Activated CD4-positive, alpha-beta T cell treated with anti-CD3 and anti-CD28 coated beads, Interleukin-2, amount 10 ng/mL, durations not matched to agents 24 days and 14 days (primary cell): ENCODE results near the gene GPM6B. TPM values are rescaled to one million over a fixed set of nuclear protein-coding genes. Genes with fewer than 3 reads are reported as not detected.

Experiments used
- DNase-seq: peaks from one replicate; pipeline ENCODE4 v3.0.0; 2022
- H3K27ac Mint-ChIP-seq: one replicate; pipeline ENCODE4 v1.8.0; 2022; ENCODE audit warnings: mild to moderate bottlenecking, mixed read lengths
- H3K27me3 Mint-ChIP-seq: one replicate; pipeline ENCODE4 v1.8.0; 2022; ENCODE audit warnings: mixed read lengths
- H3K36me3 Mint-ChIP-seq: one replicate; pipeline ENCODE4 v1.8.0; 2022; ENCODE audit warnings: low read depth, mild to moderate bottlenecking, mixed read lengths
- H3K4me1 Mint-ChIP-seq: one replicate; pipeline ENCODE4 v1.8.0; 2021; ENCODE audit warnings: mixed read lengths
- H3K4me3 Mint-ChIP-seq: one replicate; pipeline ENCODE4 v1.8.0; 2022; ENCODE audit warnings: mild to moderate bottlenecking, moderate library complexity, mixed read lengths
- H3K9me3 Mint-ChIP-seq: one replicate; pipeline ENCODE4 v1.8.0; 2021; ENCODE audit warnings: mixed read lengths
- intact Hi-C: fragments of 100-400 bp; cut with micrococcal nuclease; formaldehyde crosslinking; loops from one replicate; pipeline ENCODE4 v1.15.1; 2023
- total RNA-seq: library from RNA; stranded (reverse); gene quantifications from 2 replicates; pipeline ENCODE4 v1.2.3, GENCODE V29; 2022

GPM6B gene
- total RNA-seq, 1 donor from 2014 or later = not detected

DNA sequence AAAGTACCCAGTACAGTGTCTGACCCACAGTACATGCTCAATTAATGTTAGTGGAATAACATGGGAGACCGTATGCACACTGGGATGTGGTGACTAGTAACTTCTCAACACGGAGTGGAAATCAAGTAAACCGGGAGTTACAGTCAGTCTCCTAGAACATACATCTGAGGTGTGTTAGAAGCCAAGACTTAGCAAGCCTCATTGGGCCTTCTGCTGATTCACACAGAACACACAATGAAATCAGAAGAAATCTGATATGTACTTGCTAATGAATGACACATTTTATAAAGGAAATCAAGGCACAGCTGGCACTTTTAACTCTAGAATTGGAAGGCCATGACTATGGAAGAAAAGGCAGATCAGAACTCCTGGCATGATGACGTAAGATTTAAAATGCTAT is 95.5 kb downstream of the GPM6B start:
- no peak overlapping the region for H3K4me3 Mint-ChIP-seq
- peaks cover 46% of the 10 kb centered on the region for H3K36me3 Mint-ChIP-seq
- H3K9me3 Mint-ChIP-seq = no peaks in the 10 kb centered on the region
- H3K4me1 Mint-ChIP-seq = peaks cover 28% of the 10 kb centered on the region
- H3K27me3 Mint-ChIP-seq = no peaks in the 10 kb centered on the region
- no peak for DNase-seq
- no peak overlapping the region for H3K27ac Mint-ChIP-seq
- intact Hi-C loops = no loop called here

Other genes starting within 250 kb of the GPM6B start
- 1.7 and 2.2 TPM in 2 replicates for gene EGFL6, start 247.5 kb downstream of the GPM6B start, total RNA-seq
- 3.0 and 4.2 TPM in 2 replicates for gene TCEANC, start 164.0 kb downstream of the GPM6B start, total RNA-seq
- gene RAB9A, start 128.0 kb downstream of the GPM6B start, total RNA-seq = 9.2 and 10.8 TPM in 2 replicates
- 13.6 and 15.4 TPM in 2 replicates for gene TRAPPC2, start 82.5 kb downstream of the GPM6B start, total RNA-seq
- gene OFD1, start 82.3 kb downstream of the GPM6B start, total RNA-seq = 18.3 and 19.3 TPM in 2 replicates
- 16.3 and 17.1 TPM in 2 replicates for gene GEMIN8, start 212.8 kb upstream of the GPM6B start, total RNA-seq